HuH-7.5 (cell line): ENCODE results near the gene TNFRSF14.
"Not testable (repeated sequence)": the region's sequence is repeated elsewhere in the genome, so short reads cannot be mapped to it uniquely, and the experiment has no call there.

ENCODE experiments used
- DNase-seq: peaks from one replicate; pipeline ENCODE4 v3.0.0; 2011; ENCODE audit warnings: low spot score

The TNFRSF14 gene

GRCh38 chr1:2554621-2555387 lies 1.4 kb upstream of the TNFRSF14 start:
- no peak for DNase-seq

- no peak for DNase-seq
Observed at GRCh38 chr1:2555634-2556276, 416 bp upstream of the TNFRSF14 start.

- no peak for DNase-seq
Observed at GRCh38 chr1:2556678-2557481, 709 bp downstream of the TNFRSF14 start.

- DNase-seq: no peak
Observed at GRCh38 chr1:2557482-2558400, 1.6 kb downstream of the TNFRSF14 start.

- DNase-seq: no peak
Observed at GRCh38 chr1:2558420-2558819, 2.2 kb downstream of the TNFRSF14 start.

GRCh38 chr1:2558861-2559260 lies 2.7 kb downstream of the TNFRSF14 start:
- no peak for DNase-seq

- DNase-seq: no peak
Observed at GRCh38 chr1:2559509-2560298, 3.5 kb downstream of the TNFRSF14 start.

GRCh38 chr1:2560299-2561073 lies 4.3 kb downstream of the TNFRSF14 start:
- no peak for DNase-seq

GRCh38 chr1:2561446-2561845 lies 5.3 kb downstream of the TNFRSF14 start:
- no peak for DNase-seq

GRCh38 chr1:2561898-2562895 lies 6.0 kb downstream of the TNFRSF14 start:
- DNase-seq: no peak

GRCh38 chr1:2563205-2563604 lies 7.0 kb downstream of the TNFRSF14 start:
- DNase-seq: no peak

GRCh38 chr1:2564006-2564814 lies 8.0 kb downstream of the TNFRSF14 start:
- DNase-seq: no peak

- no peak for DNase-seq
Observed at GRCh38 chr1:2564815-2565374, 8.7 kb downstream of the TNFRSF14 start.

- DNase-seq: no peak
Observed at GRCh38 chr1:2566101-2567045, 10.2 kb downstream of the TNFRSF14 start.

GRCh38 chr1:2567083-2567679 lies 11.0 kb downstream of the TNFRSF14 start:
- no peak for DNase-seq

- DNase-seq: not testable (repeated sequence)
Observed at GRCh38 chr1:2568187-2568816, 12.1 kb downstream of the TNFRSF14 start.
